Fibroblast of peridontal ligament (primary cell): ENCODE measurements around the gene SLC25A5.

Source experiments
- DNase-seq: peaks from one replicate; pipeline ENCODE4 v3.0.0-alpha.2; 2010; ENCODE audit errors: extremely low read depth

The SLC25A5 gene

DNA sequence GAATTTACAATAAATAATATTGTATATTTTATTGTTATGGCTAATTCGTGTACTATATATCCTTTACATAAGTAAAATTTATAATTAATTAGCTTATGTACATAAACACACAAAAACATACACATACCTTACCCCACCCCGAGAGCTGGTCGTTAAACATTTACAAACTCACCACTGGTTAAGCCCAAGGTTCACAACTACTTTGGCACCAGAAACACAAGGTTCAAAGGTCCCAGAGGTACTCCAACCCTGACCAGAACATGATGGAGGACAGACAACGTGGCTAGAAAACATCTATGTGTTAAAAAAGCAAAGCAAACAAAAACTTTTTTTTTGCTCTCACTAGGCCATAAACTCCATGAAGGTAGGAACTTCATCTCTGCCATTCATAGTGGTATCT, 37.7 kb downstream of the SLC25A5 start:
- DNase-seq = no peak

DNA sequence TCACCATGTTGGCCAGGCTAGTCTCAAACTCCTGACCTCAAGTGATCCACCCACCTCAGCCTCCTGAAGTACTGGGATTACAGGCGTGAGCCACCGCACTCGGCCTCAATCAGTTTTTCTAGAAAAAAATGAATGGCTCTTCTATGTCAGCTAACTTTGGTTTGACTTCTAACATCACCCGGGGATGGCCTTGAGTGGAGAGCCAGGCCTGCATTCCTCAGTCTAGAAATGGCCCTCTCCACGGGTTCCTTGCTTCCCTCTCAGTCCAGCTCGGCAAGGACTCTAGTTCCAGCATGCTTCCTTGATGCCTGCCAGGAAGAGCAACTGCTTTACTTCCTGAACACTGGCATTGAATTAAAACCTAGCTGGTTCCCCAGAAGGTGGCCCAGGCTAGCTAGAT, 39.0 kb downstream of the SLC25A5 start:
- no peak for DNase-seq

GRCh38 chrX:119512146-119512800, 44.0 kb downstream of the SLC25A5 start:
- DNase-seq = peak; percentile 69

DNA sequence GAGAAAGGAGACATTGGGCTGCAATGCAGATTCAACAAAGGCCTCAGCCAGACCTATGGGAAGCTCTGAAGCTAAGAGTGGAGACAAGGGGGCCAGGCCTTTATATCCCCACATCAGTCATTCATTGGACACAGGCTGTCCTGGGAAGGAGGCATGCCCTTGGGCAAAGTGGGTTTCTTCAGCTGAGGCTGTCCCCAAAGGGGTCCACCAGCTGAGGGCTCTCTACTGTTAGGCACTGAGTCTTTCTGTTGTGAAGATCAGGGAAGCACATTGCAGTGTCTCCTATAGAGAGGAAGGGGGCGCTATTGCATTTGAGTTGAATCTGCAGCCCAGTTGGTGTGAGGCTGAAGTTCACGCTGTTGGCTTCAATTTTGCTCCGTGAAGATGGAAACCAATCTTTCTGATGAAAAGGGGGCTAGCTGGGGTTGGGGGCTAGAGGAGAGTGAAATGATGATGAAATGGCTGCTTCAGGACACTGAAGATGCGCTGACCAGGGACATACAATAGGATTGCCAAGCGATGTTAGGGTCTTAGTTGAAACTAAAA, 48.0 kb downstream of the SLC25A5 start:
- DNase-seq = peak; percentile 82

GRCh38 chrX:119518371-119518770, 50.1 kb downstream of the SLC25A5 start:
- DNase-seq = no peak
